Ishikawa (cell line): ENCODE results near the gene DPH7.

Source experiments
- CEBPB ChIP-seq: IDR thresholded peaks from 2 replicates; pipeline ENCODE4 v1.6.1; 2012
- CREB1 ChIP-seq: IDR thresholded peaks from 2 replicates; pipeline ENCODE4 v1.6.1; 2012; ENCODE audit warnings: low read depth
- EGR1 ChIP-seq: IDR thresholded peaks from 2 replicates; pipeline ENCODE4 v1.6.1; 2012
- EP300 ChIP-seq: IDR thresholded peaks from 2 replicates; pipeline ENCODE4 v1.6.1; 2012; ENCODE audit warnings: borderline replicate concordance
- FOXM1 ChIP-seq: IDR thresholded peaks from 2 replicates; pipeline ENCODE4 v1.6.1; 2012; ENCODE audit warnings: low read depth, borderline replicate concordance
- MAX ChIP-seq: IDR thresholded peaks from 2 replicates; pipeline ENCODE4 v1.6.1; 2012
- NFIC ChIP-seq: IDR thresholded peaks from 2 replicates; pipeline ENCODE4 v1.6.1; 2012
- RAD21 ChIP-seq: IDR thresholded peaks from 2 replicates; pipeline ENCODE4 v1.6.1; 2012; ENCODE audit warnings: low read depth
- TAF1 ChIP-seq: IDR thresholded peaks from 2 replicates; pipeline ENCODE4 v1.6.1; 2012; ENCODE audit warnings: low read depth, mild to moderate bottlenecking
- TCF12 ChIP-seq: IDR thresholded peaks from 2 replicates; pipeline ENCODE4 v1.6.1; 2012; ENCODE audit warnings: low read depth
- TEAD4 ChIP-seq: IDR thresholded peaks from 2 replicates; pipeline ENCODE4 v1.6.1; 2012
- USF1 ChIP-seq: IDR thresholded peaks from 2 replicates; pipeline ENCODE4 v1.6.1; 2012
- YY1 ChIP-seq: IDR thresholded peaks from 2 replicates; pipeline ENCODE4 v1.6.1; 2012; ENCODE audit warnings: low read depth
- ZBTB7A ChIP-seq: IDR thresholded peaks from 2 replicates; pipeline ENCODE4 v1.6.1; 2012; ENCODE audit warnings: low read depth
- TF ChIP-seq, protein P1 (sequence below): IDR thresholded peaks from 2 replicates; pipeline ENCODE4 v1.6.1; 2012; ENCODE audit warnings: low read depth, mild to moderate bottlenecking

Gene DPH7

DNA sequence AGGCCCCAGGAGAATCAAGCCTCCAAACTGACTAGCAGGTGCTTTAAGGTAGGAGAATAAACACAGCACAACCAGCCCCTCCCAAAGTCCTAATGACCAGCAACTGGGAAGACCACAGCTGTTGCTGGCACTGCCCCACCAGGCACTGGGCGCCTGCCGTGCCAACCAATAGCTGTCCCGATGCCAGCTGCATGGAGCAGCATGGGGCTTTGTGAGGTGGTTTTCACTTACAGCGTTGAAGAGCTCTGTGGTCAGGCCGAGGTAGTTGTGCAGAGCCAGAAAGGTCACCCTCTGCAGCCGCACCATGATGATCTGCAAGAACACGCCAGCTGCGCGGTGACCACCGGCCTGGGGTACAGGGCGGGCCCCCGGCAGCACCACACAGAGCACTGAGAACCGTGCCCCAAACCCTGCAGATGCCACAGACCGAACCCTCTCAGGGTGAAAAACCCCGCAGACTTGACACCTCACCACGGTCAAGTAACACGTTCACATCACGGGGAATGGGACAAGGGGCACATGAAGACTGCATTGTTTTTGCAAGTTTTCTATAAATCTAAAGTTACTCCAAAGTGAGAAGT, 57.2 kb downstream of the DPH7 start:
- TF ChIP-seq MAX (no peak), RAD21 (no peak), TCF12 (no peak), EP300 (no peak), EGR1 (no peak), FOXM1 (no peak), TEAD4 (no peak), CREB1 (no peak), YY1 (no peak)
- TF ChIP-seq, protein P1, sequence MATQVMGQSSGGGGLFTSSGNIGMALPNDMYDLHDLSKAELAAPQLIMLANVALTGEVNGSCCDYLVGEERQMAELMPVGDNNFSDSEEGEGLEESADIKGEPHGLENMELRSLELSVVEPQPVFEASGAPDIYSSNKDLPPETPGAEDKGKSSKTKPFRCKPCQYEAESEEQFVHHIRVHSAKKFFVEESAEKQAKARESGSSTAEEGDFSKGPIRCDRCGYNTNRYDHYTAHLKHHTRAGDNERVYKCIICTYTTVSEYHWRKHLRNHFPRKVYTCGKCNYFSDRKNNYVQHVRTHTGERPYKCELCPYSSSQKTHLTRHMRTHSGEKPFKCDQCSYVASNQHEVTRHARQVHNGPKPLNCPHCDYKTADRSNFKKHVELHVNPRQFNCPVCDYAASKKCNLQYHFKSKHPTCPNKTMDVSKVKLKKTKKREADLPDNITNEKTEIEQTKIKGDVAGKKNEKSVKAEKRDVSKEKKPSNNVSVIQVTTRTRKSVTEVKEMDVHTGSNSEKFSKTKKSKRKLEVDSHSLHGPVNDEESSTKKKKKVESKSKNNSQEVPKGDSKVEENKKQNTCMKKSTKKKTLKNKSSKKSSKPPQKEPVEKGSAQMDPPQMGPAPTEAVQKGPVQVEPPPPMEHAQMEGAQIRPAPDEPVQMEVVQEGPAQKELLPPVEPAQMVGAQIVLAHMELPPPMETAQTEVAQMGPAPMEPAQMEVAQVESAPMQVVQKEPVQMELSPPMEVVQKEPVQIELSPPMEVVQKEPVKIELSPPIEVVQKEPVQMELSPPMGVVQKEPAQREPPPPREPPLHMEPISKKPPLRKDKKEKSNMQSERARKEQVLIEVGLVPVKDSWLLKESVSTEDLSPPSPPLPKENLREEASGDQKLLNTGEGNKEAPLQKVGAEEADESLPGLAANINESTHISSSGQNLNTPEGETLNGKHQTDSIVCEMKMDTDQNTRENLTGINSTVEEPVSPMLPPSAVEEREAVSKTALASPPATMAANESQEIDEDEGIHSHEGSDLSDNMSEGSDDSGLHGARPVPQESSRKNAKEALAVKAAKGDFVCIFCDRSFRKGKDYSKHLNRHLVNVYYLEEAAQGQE, result no peak

DNA sequence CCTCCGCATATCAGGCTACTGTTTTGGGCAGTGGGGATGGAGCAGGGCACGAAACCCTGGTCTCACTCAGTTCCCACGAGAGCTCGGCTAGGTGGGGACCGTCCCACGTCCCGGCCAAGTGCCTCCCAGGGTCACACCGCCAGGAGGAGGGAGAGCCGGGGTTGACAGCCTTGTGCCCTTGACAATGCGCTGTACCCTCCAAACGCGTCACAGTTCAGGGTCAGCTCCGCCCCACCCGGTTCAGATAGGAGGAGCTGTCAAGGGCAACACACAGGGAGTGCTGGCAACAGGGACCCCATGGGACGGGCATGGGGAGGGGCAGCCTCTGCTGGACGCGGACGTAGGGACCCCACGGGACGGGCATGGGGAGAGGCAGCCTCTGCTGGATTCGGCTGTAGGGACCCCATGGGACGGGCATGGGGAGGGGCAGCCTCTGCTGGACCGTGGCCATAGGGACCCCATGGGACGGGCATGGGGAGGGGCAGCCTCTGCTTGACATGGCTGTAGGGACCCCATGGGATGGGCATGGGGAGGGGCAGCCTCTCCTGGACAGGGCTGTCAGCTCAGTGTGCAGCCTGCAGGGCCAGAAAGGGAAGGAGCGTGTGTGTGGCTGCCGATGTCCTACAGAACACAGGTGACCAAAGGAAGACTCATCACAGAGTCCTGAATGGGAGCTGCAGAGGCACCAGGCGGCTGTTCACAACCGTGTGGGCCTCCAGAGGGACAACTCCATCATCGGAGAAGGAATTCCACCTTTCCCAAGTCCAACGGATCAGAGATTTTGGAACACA, 57.9 kb downstream of the DPH7 start:
- TF ChIP-seq ZBTB7A, result no peak
- no peak for TF ChIP-seq RAD21
- no peak for TF ChIP-seq TEAD4
- no peak for TF ChIP-seq FOXM1
- TF ChIP-seq MAX, result no peak
- TF ChIP-seq YY1, result no peak
- TF ChIP-seq TAF1, result no peak
- TF ChIP-seq EGR1, result no peak
- no peak for TF ChIP-seq USF1
- no peak for TF ChIP-seq CREB1
- TF ChIP-seq, protein P1, result no peak
- TF ChIP-seq TCF12, result no peak
- TF ChIP-seq NFIC, result no peak

GRCh38 chr9:137519553-137519952, 59.2 kb downstream of the DPH7 start:
- TF ChIP-seq CREB1, result no peak
- TF ChIP-seq NFIC, result no peak
- TF ChIP-seq TEAD4, result no peak
- no peak for TF ChIP-seq CEBPB
- TF ChIP-seq, protein P1, result no peak

DNA sequence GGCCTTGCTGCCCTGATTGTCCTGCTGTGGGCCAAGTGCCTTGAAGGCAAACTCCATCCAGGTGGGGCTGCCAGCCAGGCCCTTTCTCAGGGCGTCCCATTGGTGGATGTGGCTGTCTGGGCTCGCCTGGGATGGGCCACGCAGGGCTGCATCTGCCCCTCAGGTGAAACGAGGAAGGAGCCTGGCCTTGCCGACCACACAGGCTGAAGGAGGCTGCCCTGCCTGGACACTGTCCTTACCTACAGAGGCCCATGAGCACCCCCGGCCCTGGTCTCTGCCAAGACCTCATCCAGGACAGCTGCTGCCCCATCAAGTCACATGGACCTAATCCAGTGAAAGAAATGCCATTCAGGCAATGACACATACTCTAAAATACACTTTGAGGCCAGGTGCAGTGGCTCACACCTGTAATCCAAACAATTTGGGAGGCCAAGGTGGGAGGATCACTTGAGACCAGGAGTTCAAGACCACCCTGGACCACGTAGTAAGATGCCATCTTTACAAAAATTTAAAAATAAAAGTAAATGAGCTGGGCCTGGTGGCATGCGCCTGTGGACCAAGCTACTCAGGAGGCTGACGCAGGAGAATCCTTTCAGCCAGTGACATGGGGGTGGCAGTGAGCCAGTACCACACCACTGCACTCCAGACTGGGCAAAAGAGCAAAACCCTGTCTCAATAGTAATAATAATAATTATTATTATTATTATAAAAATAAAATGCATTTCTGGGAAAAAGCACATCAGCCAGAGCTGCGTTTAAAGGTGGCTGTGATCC, 62.4 kb downstream of the DPH7 start:
- no peak for TF ChIP-seq TAF1
- TF ChIP-seq NFIC, result no peak
- TF ChIP-seq RAD21, result no peak
- TF ChIP-seq, protein P1, result no peak
